Lower leg skin (tissue), 3 donors: ENCODE measurements around the gene DAW1.

Source experiments
- CTCF ChIP-seq, 3 donors: fragments of 450-650 bp; IDR thresholded peaks; one replicate each; pipeline ENCODE4 v1.5.1; 2016; ENCODE audit warnings: antibody characterized with exemption in 3 of 3, mild to moderate bottlenecking in 3 of 3, moderate library complexity in 2 of 3
- POLR2A ChIP-seq, 2 donors: fragments of 450-650 bp; IDR thresholded peaks; one replicate each; pipeline ENCODE4 v1.6.1; 2016 to 2017; ENCODE audit warnings: antibody characterized with exemption in 2 of 2, mild to moderate bottlenecking in 1 of 2, moderate library complexity in 1 of 2

DNA sequence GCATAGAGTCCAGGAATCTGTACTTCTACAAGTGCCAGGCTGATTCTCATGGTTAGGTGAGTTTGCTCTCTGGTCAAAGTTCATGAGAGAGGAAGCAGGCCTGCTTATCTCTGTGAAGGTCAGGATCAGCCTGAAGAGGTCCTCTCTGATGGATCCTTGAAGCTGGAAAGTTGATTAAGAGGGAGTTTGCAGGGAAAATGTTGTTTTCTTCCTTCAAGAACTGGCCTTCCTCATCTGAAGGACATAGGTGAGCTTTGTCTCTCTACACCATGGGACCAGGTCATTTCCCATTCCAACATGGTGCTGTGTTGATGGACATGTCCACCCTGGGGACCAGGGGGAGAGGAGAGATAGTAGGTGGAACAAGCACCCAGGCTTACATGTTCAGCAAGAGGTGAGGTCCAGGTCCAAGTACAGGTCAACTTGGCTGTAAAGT is 42.9 kb upstream of the DAW1 start:
- no peak for TF ChIP-seq CTCF (IDR thresholded peaks at IDR 0.05)
- no peak for TF ChIP-seq POLR2A (IDR thresholded peaks at IDR 0.05)
